RKO (cell line): ENCODE results near the gene PROM2.

Experiments
- DNase-seq: peaks from one replicate; pipeline ENCODE4 v3.0.0-alpha.2; 2016; ENCODE audit warnings: low spot score

PROM2 gene

DNA sequence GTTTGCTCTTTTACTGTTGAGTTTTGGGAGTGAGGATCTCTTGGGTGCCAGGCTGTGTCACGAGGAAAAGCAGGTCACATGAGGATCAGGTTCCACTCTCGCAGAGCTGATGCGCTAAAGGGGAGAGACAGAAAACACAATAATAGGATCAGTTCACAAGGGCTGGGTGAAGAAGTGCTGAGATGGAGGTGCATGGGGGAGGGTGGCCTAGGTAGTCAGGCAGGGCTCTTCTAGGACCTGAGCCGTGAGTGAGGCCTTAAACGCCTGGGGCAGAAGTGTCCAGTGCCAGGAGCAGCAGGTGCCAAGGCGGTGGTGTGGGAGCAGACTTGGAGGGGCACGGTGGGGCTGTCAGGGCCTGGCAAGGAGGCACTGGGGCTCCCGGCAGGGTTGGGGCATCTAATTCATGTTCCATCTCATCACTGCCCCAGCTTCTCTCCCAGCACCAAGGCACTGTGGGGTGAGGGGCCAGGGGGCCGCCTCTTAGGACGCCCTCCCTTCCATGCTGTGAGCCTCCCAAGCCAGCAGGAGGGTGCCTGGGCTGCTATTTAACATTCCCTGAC lies 32.2 kb downstream of the PROM2 start:
- DNase-seq = no peak

DNA sequence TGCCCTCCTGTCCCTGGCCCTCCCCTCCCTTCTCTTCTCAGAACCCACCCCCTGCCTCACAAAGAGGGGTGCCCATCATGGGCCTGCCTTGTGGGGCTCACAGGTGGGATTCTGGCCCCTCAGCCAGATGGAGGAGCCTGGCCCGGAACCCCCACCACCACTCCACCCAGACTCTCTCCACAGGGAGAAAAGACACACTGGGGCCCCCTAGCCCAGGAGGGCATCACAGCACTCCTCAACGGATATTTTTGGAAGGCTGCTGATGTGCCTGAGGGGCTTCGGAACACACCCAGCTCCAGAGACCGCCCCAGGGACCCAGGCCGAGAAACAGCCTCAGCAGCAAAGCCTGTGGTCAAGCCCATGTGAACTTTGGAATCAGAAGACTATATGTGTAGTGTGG lies 32.8 kb downstream of the PROM2 start:
- no peak for DNase-seq

DNA sequence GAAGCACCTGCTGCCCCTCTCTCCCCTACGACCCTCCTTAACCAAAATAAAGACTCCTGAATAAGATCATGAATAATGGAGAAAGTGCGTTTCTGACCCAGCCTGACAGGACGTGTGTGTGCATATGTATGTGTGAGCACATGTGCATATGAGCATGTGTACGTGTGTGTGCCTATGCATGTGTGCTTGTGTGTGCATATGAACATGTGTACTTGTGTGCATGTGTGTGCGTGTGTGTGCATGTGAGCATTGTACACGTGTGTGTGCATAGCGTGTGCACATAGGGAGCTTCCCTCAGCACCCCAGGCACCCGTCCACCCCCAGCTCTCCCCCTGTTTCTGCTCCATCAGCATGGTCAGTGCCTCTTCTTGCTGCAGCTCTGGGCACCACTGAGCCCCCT lies 33.6 kb downstream of the PROM2 start:
- no peak for DNase-seq

DNA sequence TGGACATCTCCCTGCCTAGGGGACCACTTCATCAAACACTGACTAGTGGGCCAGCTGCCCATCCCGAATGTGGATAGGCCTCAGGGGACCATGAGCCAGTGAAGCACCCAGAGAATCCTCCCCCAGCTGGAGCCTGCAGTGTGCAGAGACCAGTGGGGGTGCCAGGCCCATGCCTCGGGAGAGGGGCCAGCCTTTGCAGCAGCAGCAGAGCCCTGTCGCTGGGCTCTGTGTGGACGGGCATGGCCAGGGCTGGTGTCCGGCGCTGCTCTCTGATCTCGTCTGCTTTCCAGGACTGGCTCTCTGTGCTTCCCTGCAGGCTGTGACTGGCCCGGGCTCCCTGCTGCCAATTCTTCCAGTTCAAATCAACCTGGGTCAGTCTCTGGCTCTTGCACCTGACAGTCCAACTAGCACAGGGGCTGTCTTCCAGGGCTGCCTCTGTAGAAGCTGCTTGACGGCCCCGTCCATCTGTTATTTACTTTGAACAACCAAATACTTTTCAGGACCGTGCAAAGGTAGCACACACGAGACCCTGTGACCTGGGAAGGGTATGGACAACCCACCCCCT lies 34.3 kb downstream of the PROM2 start:
- no peak for DNase-seq

DNA sequence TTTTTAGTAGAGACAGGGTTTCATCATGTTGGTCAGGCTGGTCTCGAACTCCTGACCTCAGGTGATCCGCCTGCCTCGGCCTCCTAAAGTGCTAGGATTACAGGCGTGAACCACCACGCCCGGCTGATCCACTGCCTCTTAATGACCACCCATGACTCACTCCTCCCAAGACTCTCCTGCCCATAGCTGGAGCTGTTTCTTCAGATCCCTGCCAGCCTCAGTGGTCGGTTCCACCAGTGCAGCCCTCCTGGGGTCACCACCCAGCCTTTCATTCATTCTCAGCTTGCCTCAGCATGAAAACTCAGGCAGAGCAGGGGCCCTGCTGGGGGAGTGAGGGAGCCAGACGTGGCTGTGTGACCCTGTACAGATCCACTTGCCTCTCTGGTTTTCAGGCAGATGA lies 35.4 kb downstream of the PROM2 start:
- no peak for DNase-seq

DNA sequence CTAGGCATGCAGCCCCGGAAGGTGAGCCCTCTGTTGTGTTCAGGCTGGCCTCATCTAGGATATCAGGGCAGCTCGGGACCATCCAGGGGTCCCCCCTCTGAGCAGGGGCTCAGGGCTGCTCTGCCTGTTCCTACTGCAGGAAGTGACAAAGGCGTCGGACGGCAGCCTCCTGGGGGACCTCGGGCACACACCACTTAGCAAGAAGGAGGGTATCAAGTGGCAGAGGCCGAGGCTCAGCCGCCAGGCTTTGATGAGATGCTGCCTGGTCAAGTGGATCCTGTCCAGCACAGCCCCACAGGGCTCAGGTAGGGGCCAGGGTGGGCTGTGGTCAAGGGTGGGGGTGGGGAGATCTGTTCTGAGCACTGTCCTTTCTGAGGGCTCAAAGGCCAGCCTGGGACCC lies 36.0 kb downstream of the PROM2 start:
- no peak for DNase-seq

DNA sequence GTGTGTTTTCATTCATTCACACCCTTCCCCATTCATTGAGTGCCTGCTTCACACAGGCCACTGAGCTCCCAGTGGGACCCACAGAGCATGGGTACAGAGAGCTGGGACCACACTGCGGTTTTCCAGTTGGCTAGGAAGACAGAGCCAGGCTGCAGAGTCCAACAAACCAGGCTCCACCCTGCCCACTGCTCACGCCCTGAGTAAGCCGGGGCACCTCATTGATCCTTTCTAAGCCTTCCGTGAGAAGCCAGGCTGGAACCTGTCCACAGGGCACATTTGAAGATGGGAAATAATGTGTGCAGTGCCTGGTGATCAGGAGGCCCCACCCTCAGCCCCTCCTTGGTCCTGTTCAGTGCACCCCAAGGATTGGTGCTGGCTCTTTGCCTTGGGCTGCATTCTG lies 36.4 kb downstream of the PROM2 start:
- no peak for DNase-seq

DNA sequence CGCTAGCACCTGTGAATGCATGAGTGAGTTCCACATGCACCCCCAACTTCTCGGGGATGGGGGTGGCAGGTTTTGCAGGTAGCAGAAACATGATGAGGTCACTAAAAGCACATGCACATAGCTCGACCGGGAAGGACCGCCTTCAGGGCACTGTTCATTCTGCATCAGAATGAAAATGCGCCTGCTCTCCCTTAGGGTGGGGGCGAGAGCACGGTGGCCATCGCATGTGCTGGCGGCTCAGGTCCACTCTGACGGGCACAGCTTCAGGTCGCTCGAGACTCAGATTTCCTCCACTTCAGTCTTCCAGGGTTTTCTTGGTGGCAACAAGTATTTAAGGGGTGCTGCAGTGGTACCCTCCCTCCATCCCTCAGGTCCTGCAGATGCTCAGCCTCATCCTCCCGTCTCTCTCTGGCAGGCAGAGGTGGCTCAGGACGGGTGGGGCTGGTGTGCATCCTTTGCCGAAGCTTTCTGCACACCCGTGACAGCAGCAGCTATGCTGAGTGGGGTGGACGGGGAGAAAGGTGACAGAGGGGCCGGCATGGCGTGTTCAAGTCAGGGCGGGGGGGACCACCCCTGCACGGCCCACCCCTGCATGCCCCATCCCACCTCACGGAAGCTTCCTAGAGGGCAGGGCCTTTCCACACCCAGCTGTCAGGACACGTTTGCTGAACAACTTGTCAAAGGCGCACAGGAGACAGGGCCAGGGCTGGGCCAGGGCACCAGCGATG lies 37.7 kb downstream of the PROM2 start:
- DNase-seq = no peak

DNA sequence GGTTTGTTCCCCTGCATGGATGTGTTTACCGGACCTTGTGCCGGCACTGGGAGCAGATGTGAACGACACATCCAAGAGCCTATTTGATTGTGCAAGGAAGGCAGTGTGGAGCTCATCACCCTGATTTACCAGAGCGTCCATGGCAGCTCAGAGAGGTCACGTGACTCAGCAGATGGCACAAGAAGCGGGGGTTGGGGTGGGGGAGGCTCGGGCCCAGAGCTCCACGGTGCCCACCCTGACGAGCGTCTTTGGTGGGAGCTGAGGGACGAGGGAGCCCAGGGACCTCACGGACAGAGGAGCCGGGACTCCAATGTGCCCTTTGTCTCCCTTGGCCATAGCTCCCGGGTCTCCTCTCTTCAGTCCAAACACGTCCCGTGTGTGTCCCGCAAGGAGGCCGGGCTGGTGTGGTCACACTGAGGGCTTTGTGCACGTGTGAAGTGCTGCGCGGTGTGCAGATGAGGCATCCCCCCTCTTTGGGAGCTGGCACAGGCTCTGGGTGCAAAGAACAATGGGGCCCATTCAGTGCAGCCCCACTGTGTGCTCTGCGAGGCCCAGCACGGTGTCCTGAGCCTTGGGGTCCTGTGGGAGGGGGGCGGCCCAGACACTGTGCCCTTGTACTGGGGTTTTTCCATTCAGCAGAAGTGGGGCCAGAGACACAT lies 38.4 kb downstream of the PROM2 start:
- no peak for DNase-seq

DNA sequence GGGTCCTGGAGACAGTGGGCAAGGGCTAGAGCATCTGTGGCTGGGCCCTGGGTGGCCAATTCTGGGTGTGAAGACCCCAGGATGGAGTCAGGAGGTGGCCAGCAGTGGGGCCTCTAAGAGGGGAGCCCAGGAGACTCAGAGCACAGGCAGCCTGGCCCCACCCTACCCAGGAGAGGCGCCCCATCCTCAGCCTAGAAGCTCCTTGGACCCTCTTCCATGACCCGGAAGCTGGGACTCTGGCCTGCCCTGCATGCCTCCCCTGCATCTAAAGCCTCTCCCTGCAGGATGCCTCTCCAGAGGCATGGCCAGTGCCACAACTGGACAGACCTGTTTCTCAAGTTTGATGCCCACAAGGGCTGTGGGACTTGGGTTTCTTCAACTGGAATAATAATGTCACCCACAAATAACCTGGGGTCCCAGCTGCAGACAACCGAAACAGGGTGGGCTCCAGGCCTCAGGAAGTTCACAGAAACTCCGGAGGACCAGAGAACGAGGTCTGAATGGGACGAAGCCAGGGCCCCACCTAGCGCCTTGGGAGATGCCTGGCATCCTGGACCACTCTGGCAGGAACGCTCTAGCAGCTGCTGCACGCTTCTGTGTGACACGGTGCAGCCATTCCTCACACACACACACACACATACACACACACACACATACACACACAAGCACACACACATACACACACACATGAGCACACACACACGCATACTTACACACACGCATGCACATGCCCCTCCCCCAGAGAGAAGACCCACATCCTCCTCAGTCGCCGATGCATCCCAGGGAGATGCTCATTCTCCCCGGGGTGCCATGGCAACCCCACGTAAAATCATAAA lies 39.3 kb downstream of the PROM2 start:
- DNase-seq = no peak

DNA sequence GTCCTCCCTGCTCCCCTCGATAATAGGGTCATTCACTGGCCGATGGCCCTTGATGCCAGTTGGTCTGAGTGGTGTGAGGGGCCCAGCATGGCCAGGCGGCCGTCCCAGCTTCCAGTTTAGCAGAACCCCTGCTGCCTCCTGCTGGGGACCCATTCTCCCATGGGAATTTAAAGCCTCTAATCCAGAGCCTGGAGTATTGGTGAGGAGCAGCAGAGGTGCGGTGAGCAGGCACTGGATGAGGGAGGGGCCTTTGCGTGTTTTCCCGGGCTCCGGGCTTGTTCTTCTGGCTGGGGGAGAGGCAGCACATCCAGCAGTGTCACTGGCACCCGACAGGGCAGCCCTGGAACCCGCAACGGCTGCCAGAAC lies 40.3 kb downstream of the PROM2 start:
- DNase-seq = no peak

DNA sequence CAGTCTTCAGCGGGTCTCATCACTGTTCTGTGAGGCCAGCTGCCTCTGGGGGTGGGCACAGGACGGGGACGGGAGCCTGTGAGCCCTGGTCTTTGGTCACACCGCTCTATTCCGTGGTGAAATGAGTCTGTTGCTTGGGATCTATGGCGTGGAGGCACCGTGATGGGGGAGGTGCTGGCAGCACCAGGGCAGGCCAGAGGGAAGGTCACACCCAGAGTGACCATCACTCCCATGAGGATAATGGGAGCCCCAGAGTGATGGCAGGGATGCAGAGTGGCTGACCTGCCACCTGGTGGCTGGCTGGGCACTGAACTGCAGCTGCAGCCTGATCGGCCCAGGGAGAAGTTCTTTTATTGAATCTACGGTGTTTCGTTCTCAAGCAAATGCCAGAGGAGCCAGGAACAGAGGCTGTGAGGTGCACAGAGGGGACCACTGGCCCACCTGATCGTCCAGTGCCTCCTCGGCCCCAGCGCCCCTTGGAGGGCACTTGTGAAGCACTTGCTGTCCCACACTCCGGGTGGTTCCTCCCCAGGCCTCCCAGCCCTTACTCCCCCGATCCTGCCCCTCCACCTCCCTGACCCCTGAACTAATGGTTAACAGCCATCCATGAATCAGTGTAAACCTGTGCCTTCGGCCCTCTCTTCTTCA lies 40.8 kb downstream of the PROM2 start:
- peak; percentile 50 for DNase-seq

DNA sequence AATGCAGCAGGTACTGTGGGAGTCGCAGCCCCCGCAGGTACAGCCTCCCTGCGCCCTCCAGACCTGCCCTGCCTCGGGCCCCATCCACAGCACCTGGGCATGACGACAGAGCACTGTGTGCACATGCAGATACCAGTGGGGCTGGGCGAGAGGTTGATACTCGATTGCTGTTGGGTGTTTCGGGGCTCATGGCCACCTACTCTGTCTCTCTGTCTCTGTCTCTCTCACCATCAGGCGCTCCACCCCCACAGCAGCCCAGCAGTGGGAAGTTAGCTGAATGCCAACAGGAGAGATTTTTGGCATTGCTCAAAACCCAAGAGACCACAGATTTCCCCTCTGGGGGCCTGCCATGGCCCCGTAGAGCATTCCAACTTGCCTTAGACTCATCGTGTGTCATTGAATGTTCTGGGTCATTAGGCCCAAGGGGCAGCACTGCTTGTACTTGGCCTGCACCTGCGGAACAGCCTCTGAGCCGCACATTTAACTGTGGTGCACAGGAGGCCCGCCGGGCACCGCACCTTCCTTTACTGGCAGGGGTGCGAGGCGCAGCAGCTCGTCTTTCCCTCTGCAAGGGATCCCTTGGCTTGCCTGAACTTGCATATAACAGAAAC lies 41.7 kb downstream of the PROM2 start:
- no peak for DNase-seq

DNA sequence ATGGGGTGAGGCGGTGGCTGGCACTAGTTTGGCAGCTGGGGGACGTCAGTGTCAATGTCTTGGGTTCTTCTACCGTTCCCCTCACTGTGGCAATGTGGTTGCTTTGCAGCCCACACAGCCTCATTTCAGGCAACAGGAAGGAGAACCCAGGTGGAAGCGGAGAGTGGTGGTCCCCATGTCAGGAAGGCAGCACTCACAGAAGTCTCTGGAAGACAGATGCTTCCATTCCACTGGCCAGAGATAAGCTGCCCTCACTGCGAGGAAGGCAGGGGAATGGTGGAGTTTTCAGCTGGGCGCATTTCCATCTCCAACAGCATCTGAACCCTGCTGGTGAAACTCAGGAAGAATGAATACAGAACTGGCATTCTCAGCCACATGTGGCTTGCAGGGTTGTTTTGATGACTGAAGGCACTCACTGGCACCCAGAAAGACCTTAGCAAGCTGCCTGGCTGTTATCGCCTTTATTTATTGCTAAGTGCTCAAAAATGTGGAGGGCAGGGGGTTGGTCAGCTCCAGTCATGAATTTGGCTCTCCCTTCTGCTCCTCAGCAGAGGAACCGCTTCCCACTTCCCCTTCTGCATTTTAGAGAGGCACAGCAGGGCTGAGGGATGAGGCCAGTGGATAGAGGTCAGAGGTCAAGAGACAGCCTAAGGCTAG lies 42.3 kb downstream of the PROM2 start:
- no peak for DNase-seq

DNA sequence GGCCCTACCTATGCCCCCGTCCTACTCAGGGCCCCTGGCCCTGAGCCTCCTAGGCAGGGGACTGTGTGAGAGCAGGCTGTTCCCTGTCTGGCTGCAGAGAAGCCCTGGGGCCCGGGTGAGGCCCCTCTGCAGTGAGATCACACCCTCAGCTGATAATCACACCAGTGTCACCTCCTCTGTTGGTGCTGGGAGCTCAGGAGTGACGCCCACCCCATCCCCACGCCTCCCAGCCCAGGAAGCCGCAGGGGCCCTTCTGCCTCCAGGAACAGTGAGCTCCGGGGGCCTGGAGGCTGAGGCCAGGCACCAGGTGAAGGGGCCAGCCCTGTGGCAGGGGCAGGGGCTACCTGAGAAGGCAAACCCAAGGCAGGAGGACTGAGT lies 42.9 kb downstream of the PROM2 start:
- DNase-seq = no peak

DNA sequence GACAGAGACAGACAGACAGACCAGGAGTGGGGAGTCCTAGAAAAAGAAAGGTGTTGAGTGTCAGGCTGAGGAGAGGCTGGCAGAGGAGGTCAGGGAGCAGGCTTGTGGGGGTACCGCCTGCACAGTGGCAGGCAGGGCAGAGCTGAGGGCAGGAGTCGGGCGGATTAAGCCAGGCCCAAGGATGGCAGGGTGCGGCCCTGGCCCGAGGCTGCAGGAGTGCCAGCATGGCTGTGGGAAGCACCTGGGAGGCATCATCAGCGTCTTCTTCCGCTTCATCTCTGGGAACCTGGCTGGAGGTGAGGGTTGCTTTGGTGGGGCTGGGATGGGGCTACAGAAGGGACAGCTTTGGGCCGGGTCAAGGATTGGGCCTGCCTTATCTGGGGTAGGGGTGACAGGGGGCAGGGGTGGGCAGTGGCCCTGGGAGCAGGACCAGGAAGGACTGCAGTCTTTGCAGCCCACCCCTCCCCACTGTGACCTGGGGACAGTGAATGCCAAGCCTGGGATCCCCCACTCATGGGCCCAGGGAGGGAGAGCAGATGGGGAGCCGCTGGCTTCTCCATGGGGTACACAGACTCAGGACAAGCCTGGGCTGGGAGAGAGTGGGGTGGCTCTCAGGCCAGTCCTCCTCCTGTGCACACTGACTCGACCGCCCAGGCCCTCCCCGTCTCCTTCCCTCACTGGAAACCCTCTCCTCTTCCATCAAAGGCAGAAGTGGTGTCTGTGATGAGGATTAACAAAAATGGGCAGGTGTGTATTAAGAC lies 43.6 kb downstream of the PROM2 start:
- DNase-seq = no peak

DNA sequence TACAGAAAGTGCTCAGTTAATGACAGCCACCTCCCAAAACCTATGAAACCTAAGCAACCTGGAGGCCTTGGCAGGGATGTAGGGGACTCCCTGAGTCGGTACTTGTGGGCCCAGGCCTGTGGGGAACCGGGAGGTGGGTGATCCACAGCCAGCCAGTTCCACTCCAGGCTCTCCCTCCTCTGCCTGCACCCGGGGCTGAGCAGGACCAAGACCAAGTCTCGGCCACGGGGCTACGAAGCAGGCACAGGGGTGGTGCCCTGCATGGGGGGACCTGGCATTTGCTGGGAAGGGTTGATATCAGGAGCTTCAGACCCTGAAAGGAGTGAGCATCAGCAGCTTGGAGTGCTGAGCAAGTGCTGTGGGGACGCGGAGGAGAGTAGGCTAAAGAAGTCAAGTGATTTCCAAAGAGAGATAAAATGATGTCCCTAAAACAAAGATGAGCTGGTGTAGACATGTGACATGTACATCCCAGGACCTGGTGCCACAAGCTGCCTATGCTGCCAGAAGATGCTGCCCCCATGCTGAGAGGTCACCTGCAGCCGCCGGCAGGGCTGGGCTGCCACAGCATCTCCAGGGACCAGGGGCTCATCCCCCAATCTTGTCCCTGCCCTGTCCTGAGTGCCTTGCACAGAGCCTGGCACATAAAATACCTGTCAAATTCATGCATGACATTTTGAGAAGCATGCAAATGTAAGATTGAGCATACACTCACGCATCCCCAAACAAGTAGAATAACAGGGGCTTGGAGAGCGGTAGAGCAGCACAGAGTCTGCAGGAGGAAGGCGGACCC lies 44.4 kb downstream of the PROM2 start:
- no peak for DNase-seq

DNA sequence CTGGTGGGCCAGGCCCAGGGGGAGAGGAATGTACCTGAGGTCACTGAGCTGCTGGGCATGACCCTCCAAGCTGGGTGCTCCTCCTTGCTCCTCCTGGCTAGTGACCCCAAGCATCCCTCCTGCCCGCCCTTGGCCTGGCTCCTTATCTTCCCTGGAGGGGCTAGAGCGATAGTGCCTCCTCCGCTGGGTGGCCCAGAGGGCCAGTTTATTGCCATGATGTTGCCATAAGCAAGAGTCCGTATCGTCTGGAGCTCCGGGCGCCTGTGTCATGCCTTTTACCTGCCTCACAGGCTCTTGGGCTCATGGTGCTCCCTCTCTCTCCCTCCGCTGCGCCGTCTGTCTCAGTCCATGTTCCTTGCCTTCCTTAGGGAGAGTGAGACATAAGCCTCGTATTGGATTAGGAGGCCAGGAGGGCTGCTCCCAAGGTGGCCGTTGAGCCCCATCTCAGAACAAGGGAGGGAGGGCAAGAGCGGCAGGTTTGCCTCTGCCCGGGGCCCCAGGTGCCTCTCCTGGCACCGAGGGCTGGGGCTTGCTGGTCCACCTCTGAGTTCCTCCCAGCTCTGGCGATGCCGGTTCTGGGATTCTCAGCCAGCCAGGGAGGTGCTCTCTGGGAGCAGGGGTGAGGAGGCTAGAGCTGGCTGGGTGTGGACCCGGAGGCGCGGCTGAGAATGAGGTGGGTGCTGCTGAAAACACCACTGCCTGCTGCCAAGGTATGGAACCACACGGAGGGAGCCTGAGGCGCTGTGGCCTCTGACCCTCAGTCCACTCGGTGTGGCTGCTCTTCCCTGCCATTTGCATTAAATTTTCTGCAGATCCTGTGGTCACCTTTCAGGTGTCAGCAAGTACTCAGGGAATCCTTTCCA lies 45.5 kb downstream of the PROM2 start:
- no peak for DNase-seq

DNA sequence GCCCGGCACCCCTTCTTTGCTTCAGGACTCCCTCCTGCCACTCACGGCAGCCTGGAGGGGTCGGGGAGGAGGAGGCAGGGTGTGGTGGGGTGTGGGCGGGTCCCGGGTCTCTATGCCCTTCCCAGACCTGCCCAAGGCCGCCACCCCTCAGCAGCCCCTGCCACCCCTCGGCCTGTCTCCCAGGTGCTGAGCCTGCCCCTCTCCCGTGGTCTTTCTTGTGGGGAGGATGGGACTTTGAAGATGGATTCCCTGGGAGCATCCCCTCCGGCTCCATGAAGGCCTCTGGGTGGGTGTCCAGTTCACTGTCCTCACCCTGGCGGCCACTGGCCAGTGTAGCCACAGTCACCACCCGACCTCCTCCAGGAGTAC lies 46.1 kb downstream of the PROM2 start:
- DNase-seq = no peak
